CD4-positive, alpha-beta T cell (primary cell): ENCODE results near the gene STARD13. TPM values are rescaled to one million over a fixed set of nuclear protein-coding genes. Genes with fewer than 3 reads are reported as not detected.

ENCODE experiments used
- ATAC-seq: fragments of 200-7000 bp; cut with Tn5 transposase; one replicate; pipeline ENCODE4 v1.10.0; 2022; ENCODE audit warnings: mild to moderate bottlenecking; ENCODE audit not compliant: poor library complexity
- CTCF ChIA-PET: fragments of 350-600 bp; sonication (Branson Sonifier 250); formaldehyde crosslinking; loops from one replicate; lab custom pipeline; 2021; ENCODE audit warnings: antibody characterized with exemption, inconsistent platforms; lab: Charles Lee
- POLR2A ChIA-PET: fragments of 350-600 bp; sonication (Branson Sonifier 250); formaldehyde crosslinking; loops from one replicate; lab custom pipeline; 2021; ENCODE audit warnings: antibody characterized with exemption, inconsistent platforms; lab: Charles Lee
- DNase-seq, 14 experiments: peaks; one replicate each; pipeline ENCODE4 v3.0.0-alpha.2; 2013 to 2020; ENCODE audit warnings: mixed read lengths in 2 of 14
- H3K27ac ChIP-seq, 2 donors: one replicate each; pipeline versions ENCODE4 v1.5.1 to v1.7.0; 2013; ENCODE audit warnings: low read length in 2 of 2, low read depth in 1 of 2, mild to moderate bottlenecking in 1 of 2
- H3K27me3 ChIP-seq, 2 experiments: 1 replicate in 1 of 2; 2 replicates in 1 of 2; pipeline versions ENCODE4 v1.6.1 to v1.7.0; 2013; ENCODE audit warnings: low read length in 2 of 2, control low read depth in 1 of 2, mild to moderate bottlenecking in 1 of 2, moderate library complexity in 1 of 2; ENCODE audit not compliant: insufficient read depth in 2 of 2, control insufficient read depth in 1 of 2
- H3K36me3 ChIP-seq: one replicate; pipeline ENCODE4 v1.6.1; 2013; ENCODE audit warnings: low read length, control low read depth; ENCODE audit not compliant: insufficient read depth
- H3K4me1 ChIP-seq: one replicate; pipeline ENCODE4 v1.6.1; 2013; ENCODE audit warnings: low read length, control low read depth; ENCODE audit not compliant: insufficient read depth
- H3K4me3 ChIP-seq: one replicate; pipeline ENCODE4 v1.5.1; 2013; ENCODE audit warnings: mild to moderate bottlenecking, low read length, moderate library complexity
- H3K9me3 ChIP-seq, 2 experiments: 1 replicate in 1 of 2; 2 replicates in 1 of 2; pipeline versions ENCODE4 v1.6.1 to v1.7.0; 2013; ENCODE audit warnings: low read length in 2 of 2, mild to moderate bottlenecking in 2 of 2, control low read depth in 1 of 2, moderate library complexity in 1 of 2; ENCODE audit not compliant: control insufficient read depth in 1 of 2, insufficient read depth in 1 of 2
- H3K27ac Mint-ChIP-seq: one replicate; pipeline ENCODE4 v1.8.0; 2020; ENCODE audit warnings: mixed read lengths
- H3K27me3 Mint-ChIP-seq: one replicate; pipeline ENCODE4 v1.8.0; 2021; ENCODE audit warnings: mixed read lengths
- H3K36me3 Mint-ChIP-seq: one replicate; pipeline ENCODE4 v1.8.0; 2021; ENCODE audit warnings: low read depth, mixed read lengths
- H3K4me1 Mint-ChIP-seq: one replicate; pipeline ENCODE4 v1.8.0; 2021; ENCODE audit warnings: low read depth, mixed read lengths
- H3K4me3 Mint-ChIP-seq: one replicate; pipeline ENCODE4 v1.8.0; 2020; ENCODE audit warnings: mild to moderate bottlenecking, mixed read lengths
- H3K9me3 Mint-ChIP-seq: one replicate; pipeline ENCODE4 v1.8.0; 2020; ENCODE audit warnings: mixed read lengths
- CTCF ChIP-seq: fragments of 200-600 bp; IDR thresholded peaks from one replicate; pipeline ENCODE4 v1.8.0; 2022; ENCODE audit warnings: antibody characterized with exemption, mild to moderate bottlenecking
- intact Hi-C, 2 experiments: fragments of 100-400 bp; cut with DNase I in 1 of 2; cut with micrococcal nuclease in 1 of 2; formaldehyde crosslinking; loops; one replicate each; pipeline versions ENCODE4 v1.15.1 to v1.9.0; 2023 to 2025; cut with DNase I, micrococcal nuclease
- total RNA-seq, 174 experiments: library from RNA in 2 of 174; stranded (reverse) in 2 of 174; gene quantifications; one replicate each; pipeline ENCODE4 v1.2.3 and lab custom pipeline; 2021 to 2026

STARD13 gene
- total RNA-seq, 2 experiments from 2014 or later: not detected

- H3K36me3 Mint-ChIP-seq: no peaks in the 10 kb centered on the region
- peaks cover 3% of the 10 kb centered on the region for H3K4me1 Mint-ChIP-seq
- ChIA-PET POLR2A (no interaction called here), CTCF (interaction anchor here (0.5 kb wide), 1 partner anchor 22 kb away, joined by 3 read pairs; no protein-coding TSS in a partner anchor)
- no peak for DNase-seq
- intact Hi-C loops: no loop called here
- ATAC-seq: no peak
- Histone ChIP-seq H3K27me3 (no peaks in the 10 kb centered on the region), H3K4me1 (no peaks in the 10 kb centered on the region), H3K4me3 (no peak overlapping the region), H3K27ac (no peak overlapping the region), H3K9me3 (no peaks in the 10 kb centered on the region), H3K36me3 (no peaks in the 10 kb centered on the region)
- no peak overlapping the region for H3K27ac Mint-ChIP-seq
- no peak overlapping the region for H3K4me3 Mint-ChIP-seq
- no peaks in the 10 kb centered on the region for H3K9me3 Mint-ChIP-seq
- peaks cover 5% of the 10 kb centered on the region for H3K27me3 Mint-ChIP-seq
- TF ChIP-seq CTCF: no peak
Observed at GRCh38 chr13:33197541-33197971, 88.0 kb downstream of the STARD13 start.

- Mint-ChIP-seq H3K4me3 (no peak overlapping the region), H3K4me1 (peaks cover 3% of the 10 kb centered on the region), H3K36me3 (no peaks in the 10 kb centered on the region), H3K27me3 (no peaks in the 10 kb centered on the region), H3K27ac (no peak overlapping the region), H3K9me3 (no peaks in the 10 kb centered on the region)
- intact Hi-C loops: no loop called here
- Histone ChIP-seq H3K36me3 (no peaks in the 10 kb centered on the region), H3K9me3 (no peaks in the 10 kb centered on the region), H3K4me1 (no peaks in the 10 kb centered on the region), H3K27ac (no peak overlapping the region), H3K4me3 (no peak overlapping the region), H3K27me3 (no peaks in the 10 kb centered on the region)
- DNase-seq (no peak), ATAC-seq (no peak)
- ChIA-PET POLR2A (no interaction called here), CTCF (interaction anchor here (0.5 kb wide), 1 partner anchor 22 kb away, joined by 3 read pairs; no protein-coding TSS in a partner anchor)
- no peak for TF ChIP-seq CTCF
Observed at GRCh38 chr13:33196767-33197166, 88.8 kb downstream of the STARD13 start.

- no peaks in the 10 kb centered on the region for H3K9me3 Mint-ChIP-seq
- H3K27me3 Mint-ChIP-seq: no peaks in the 10 kb centered on the region
- Histone ChIP-seq H3K27me3 (no peaks in the 10 kb centered on the region), H3K4me1 (no peaks in the 10 kb centered on the region), H3K4me3 (no peak overlapping the region), H3K27ac (no peak overlapping the region), H3K36me3 (no peaks in the 10 kb centered on the region), H3K9me3 (no peaks in the 10 kb centered on the region)
- H3K4me3 Mint-ChIP-seq: no peak overlapping the region
- DNase-seq (no peak), ATAC-seq (no peak)
- ChIA-PET CTCF (no interaction called here), POLR2A (no interaction called here)
- H3K4me1 Mint-ChIP-seq: peaks cover 3% of the 10 kb centered on the region
- no peaks in the 10 kb centered on the region for H3K36me3 Mint-ChIP-seq
- no peak for TF ChIP-seq CTCF
- intact Hi-C loops: no loop called here
- no peak overlapping the region for H3K27ac Mint-ChIP-seq
Observed at GRCh38 chr13:33195693-33196464, 89.7 kb downstream of the STARD13 start.
